ENCODE results near the gene BCAS3. TPM values are rescaled to one million over a fixed set of nuclear protein-coding genes. Genes with fewer than 3 reads are reported as not detected.

Gene BCAS3
- total RNA-seq, 1 experiment from 2014 or later: 26.3 TPM

GRCh38 chr17:61245706-61246135 is 568.1 kb downstream of the BCAS3 start:
- Histone ChIP-seq H3K36me3 (ENCODE audit: control insufficient read depth in 1 of 2, insufficient read depth in 2 of 2, low read length in 2 of 2) (no peaks in the 10 kb centered on the region), H2AFZ (ENCODE audit: low read depth, low read length, poor library complexity, severe bottlenecking) (no peak overlapping the region), H3K27me3 (ENCODE audit: insufficient read depth, low read length) (no peaks in the 10 kb centered on the region), H3K79me2 (ENCODE audit: insufficient read depth, low read length) (no peaks in the 10 kb centered on the region), H3K9ac (ENCODE audit: low read length) (no peak overlapping the region), H3K4me3 (replicated peaks in 1 of 2; ENCODE audit: low read depth in 1 of 2, low read length in 2 of 2) (no peak overlapping the region), H3K4me2 (ENCODE audit: low read length) (no peak overlapping the region), H3K27ac (ENCODE audit: low read depth, low read length) (no peak overlapping the region), H4K20me1 (ENCODE audit: insufficient read depth) (no peaks in the 10 kb centered on the region), H3K4me1 (ENCODE audit: control insufficient read depth in 1 of 2, insufficient read depth in 2 of 2, low read length in 2 of 2) (peaks cover 4 to 16% of the 10 kb centered on the region in 2 experiments), H3K9me2 (ENCODE audit: insufficient read depth) (no peaks in the 10 kb centered on the region), H3K9me3 (ENCODE audit: control insufficient read depth in 1 of 2, insufficient read depth in 1 of 2, low read depth in 1 of 2, low read length in 2 of 2) (no peaks in the 10 kb centered on the region)
- ChIA-PET RAD21 (ENCODE audit: low non-redundant PET in 1 of 2, low total read pairs in 2 of 2, uncharacterized antibody in 2 of 2, unreplicated experiment in 2 of 2) (no interaction called here), POLR2A (no interaction called here), CTCF (no interaction called here)
- no peak for ATAC-seq
- no peak for TF ChIP-seq ZNF274 (IDR thresholded peaks at IDR 0.05; ENCODE audit: low read depth, low read length)
- TF ChIP-seq RAD21 (IDR thresholded peaks at IDR 0.05; ENCODE audit: low read depth): no peak
- no peak for TF ChIP-seq ZFX (IDR thresholded peaks at IDR 0.05)
- no peak for TF ChIP-seq REST (IDR thresholded peaks at IDR 0.05; ENCODE audit: low read depth)
- TF ChIP-seq SP1 (IDR thresholded peaks at IDR 0.05; ENCODE audit: low read depth): no peak
- TF ChIP-seq ZBTB33 (IDR thresholded peaks at IDR 0.05; ENCODE audit: extremely low read depth, insufficient replicate concordance, low read length): no peak
- TF ChIP-seq SRF (IDR thresholded peaks at IDR 0.05; ENCODE audit: low read depth): no peak
- TF ChIP-seq JUND (IDR thresholded peaks at IDR 0.05): no peak
- TF ChIP-seq EGR1 (IDR thresholded peaks at IDR 0.05; ENCODE audit: low read depth): no peak
- no peak for DNase-seq (ENCODE audit: low read depth, low spot score)
- BruUV-seq (replicated peaks): no TSS peak
- intact Hi-C loops (cut with micrococcal nuclease): no loop called here

All from HCT116 (cell line).